Nephron (organoid): ENCODE results near the gene ACOT9.
"Not testable (repeated sequence)": the region's sequence is repeated elsewhere in the genome, so short reads cannot be mapped to it uniquely, and the experiment has no call there.

Experiments
- H3K27ac Mint-ChIP-seq, 3 experiments: 2 replicates each; pipeline ENCODE4 v1.8.0; 2020; ENCODE audit warnings: mixed read lengths in 3 of 3, mild to moderate bottlenecking in 2 of 3, moderate library complexity in 1 of 3
- H3K27me3 Mint-ChIP-seq: 2 replicates; pipeline ENCODE4 v1.8.0; 2021; ENCODE audit warnings: low read depth, mild to moderate bottlenecking, moderate library complexity, mixed read lengths
- H3K36me3 Mint-ChIP-seq: 2 replicates; pipeline ENCODE4 v1.8.0; 2020; ENCODE audit warnings: low read depth, mixed read lengths
- H3K4me1 Mint-ChIP-seq: 2 replicates; pipeline ENCODE4 v1.8.0; 2020; ENCODE audit warnings: mixed read lengths
- H3K4me3 Mint-ChIP-seq, 3 experiments: 2 replicates each; pipeline ENCODE4 v1.8.0; 2020; ENCODE audit warnings: mild to moderate bottlenecking in 3 of 3, mixed read lengths in 3 of 3, moderate library complexity in 2 of 3
- H3K9me3 Mint-ChIP-seq: 2 replicates; pipeline ENCODE4 v1.8.0; 2020; ENCODE audit warnings: mixed read lengths
- TF ChIP-seq, protein P1 (sequence below), 3 experiments: fragments of 200-600 bp; sonication (generic); IDR thresholded peaks; one replicate each; pipeline ENCODE4 v1.5.0; 2021; ENCODE audit warnings: antibody characterized with exemption in 3 of 3; ENCODE audit not compliant: unreplicated experiment in 3 of 3

Gene ACOT9

DNA sequence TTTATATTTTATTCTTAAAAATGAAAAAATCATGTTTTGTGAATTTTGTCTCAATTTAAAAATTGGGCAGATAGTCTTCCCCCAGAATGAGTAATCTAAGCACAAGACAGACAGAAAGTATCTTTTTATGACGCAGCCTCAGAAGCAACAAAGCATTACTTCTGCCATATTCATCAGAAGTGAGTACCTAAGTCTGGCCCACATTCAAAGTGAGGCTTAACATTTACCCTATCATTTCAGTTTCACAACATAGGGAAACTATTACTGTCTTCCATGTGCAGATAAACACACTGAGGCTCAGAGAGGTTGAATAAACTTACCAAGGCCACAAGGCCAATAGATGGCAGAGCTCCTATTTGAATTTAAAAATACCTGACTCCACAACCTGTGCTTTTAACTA is 80.2 kb downstream of the ACOT9 start:
- Mint-ChIP-seq H3K4me1 (peaks cover 23% of the 10 kb centered on the region), H3K27ac (no peak overlapping the region), H3K27me3 (no peaks in the 10 kb centered on the region), H3K36me3 (no peaks in the 10 kb centered on the region), H3K4me3 (no peak overlapping the region), H3K9me3 (no peaks in the 10 kb centered on the region)
- TF ChIP-seq, protein P1, sequence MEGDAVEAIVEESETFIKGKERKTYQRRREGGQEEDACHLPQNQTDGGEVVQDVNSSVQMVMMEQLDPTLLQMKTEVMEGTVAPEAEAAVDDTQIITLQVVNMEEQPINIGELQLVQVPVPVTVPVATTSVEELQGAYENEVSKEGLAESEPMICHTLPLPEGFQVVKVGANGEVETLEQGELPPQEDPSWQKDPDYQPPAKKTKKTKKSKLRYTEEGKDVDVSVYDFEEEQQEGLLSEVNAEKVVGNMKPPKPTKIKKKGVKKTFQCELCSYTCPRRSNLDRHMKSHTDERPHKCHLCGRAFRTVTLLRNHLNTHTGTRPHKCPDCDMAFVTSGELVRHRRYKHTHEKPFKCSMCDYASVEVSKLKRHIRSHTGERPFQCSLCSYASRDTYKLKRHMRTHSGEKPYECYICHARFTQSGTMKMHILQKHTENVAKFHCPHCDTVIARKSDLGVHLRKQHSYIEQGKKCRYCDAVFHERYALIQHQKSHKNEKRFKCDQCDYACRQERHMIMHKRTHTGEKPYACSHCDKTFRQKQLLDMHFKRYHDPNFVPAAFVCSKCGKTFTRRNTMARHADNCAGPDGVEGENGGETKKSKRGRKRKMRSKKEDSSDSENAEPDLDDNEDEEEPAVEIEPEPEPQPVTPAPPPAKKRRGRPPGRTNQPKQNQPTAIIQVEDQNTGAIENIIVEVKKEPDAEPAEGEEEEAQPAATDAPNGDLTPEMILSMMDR (IDR thresholded peaks at IDR 0.05; ENCODE audit: unreplicated experiment in 3 of 3): no peak

DNA sequence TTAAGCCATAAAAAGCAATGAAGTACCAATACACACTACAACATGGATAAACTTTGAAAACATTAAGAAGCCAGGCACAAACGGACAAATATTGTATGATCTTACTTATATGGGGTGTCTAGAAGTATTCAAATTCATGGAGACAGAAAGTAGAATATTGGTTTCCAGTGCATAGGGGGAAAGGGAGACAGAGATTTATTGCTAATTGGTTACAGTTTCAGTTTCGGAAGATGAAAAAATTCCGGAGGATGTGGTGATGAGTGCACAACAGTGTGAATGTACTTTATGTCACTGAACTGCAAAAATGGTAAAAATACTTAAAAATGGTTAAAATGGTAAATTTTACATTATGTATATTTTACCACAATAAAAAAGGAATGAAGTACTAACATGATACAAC is 80.9 kb downstream of the ACOT9 start:
- peak overlapping the region in 1 of 3 experiments; percentile 17 for H3K27ac Mint-ChIP-seq
- TF ChIP-seq, protein P1 (IDR thresholded peaks at IDR 0.05; ENCODE audit: unreplicated experiment in 3 of 3): no peak
- H3K27me3 Mint-ChIP-seq: no peaks in the 10 kb centered on the region
- H3K4me3 Mint-ChIP-seq: no peak overlapping the region
- peaks cover 22% of the 10 kb centered on the region for H3K4me1 Mint-ChIP-seq
- H3K9me3 Mint-ChIP-seq: no peaks in the 10 kb centered on the region
- no peaks in the 10 kb centered on the region for H3K36me3 Mint-ChIP-seq

GRCh38 chrX:23661671-23662070 is 81.4 kb downstream of the ACOT9 start:
- Mint-ChIP-seq H3K4me3 (no peak overlapping the region), H3K9me3 (no peaks in the 10 kb centered on the region), H3K27ac (no peak overlapping the region), H3K4me1 (peaks cover 18% of the 10 kb centered on the region), H3K36me3 (no peaks in the 10 kb centered on the region), H3K27me3 (peaks cover 4% of the 10 kb centered on the region)
- TF ChIP-seq, protein P1 (IDR thresholded peaks at IDR 0.05; ENCODE audit: unreplicated experiment in 3 of 3): no peak

- Mint-ChIP-seq H3K27me3 (peaks cover 4% of the 10 kb centered on the region), H3K9me3 (no peaks in the 10 kb centered on the region), H3K36me3 (no peaks in the 10 kb centered on the region), H3K27ac (peak overlapping the region in 1 of 3 experiments; percentile 39), H3K4me1 (peaks cover 17% of the 10 kb centered on the region), H3K4me3 (no peak overlapping the region)
- TF ChIP-seq, protein P1 (IDR thresholded peaks at IDR 0.05; ENCODE audit: unreplicated experiment in 3 of 3): no peak
These were observed 82.3 kb downstream of the ACOT9 start for GRCh38 chrX:23660766-23661132.

DNA sequence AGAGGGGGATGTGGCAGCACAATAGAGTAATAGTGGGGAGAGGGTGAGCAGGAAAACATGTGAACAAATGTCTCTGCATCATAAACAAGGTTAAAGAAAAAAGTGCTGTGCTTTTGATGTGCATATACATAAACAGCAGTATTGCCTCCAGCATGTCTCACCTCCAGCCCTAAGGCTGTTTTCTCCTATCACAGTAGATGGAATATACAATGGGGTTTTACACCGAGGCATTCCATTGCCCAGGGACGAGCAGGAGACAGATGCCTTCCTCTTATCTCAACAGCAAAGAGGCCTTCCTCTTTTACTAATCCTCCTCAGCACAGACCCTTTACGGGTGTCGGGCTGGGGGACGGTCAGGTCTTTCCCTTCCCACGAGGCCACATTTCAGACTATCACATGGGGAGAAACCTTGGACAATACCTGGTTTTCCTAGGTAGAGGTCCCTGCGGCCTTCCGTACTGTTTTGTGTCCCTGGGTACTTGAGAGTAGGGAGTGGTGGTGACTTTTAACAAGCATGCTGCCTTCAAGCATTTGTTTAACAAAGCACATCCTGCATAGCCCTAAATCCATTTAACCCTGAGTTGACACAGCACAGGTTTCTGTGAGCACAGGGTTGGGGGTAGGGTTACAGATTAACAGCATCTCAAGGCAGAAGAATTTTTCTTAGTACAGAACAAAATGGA is 82.9 kb downstream of the ACOT9 start:
- H3K4me1 Mint-ChIP-seq: peaks cover 15% of the 10 kb centered on the region
- not testable (repeated sequence) for H3K27me3 Mint-ChIP-seq, H3K9me3 Mint-ChIP-seq, H3K36me3 Mint-ChIP-seq, H3K4me3 Mint-ChIP-seq
- peak overlapping the region in 2 of 3 experiments; percentile 35 to 39 for H3K27ac Mint-ChIP-seq

- Mint-ChIP-seq H3K9me3 (no peaks in the 10 kb centered on the region), H3K4me3 (no peak overlapping the region), H3K27me3 (peaks cover 4% of the 10 kb centered on the region), H3K27ac (no peak overlapping the region), H3K4me1 (peaks cover 15% of the 10 kb centered on the region), H3K36me3 (no peaks in the 10 kb centered on the region)
- TF ChIP-seq, protein P1 (IDR thresholded peaks at IDR 0.05; ENCODE audit: unreplicated experiment in 3 of 3): no peak
These were observed 83.7 kb downstream of the ACOT9 start for GRCh38 chrX:23659339-23659738.
